Endothelial cell of umbilical vein (primary cell): ENCODE measurements around the gene SLC15A2. TPM values are rescaled to one million over a fixed set of nuclear protein-coding genes. Genes with fewer than 3 reads are reported as not detected.

Experiments used
- BruUV-seq: library from RNA; stranded (reverse); fragments of 400-500 nt; replicated peaks from 2 replicates; lab custom pipeline; 2021; lab: Mats Ljungman, UMichigan
- CTCF ChIA-PET: fragments of 300-600, 350-600 bp; sonication (Branson Sonifier 250); formaldehyde crosslinking; loops from one replicate; lab custom pipeline; 2021; ENCODE audit warnings: antibody characterized with exemption, inconsistent platforms; lab: Charles Lee
- POLR2A ChIA-PET: fragments of 300-600, 350-600 bp; sonication (Branson Sonifier 250); formaldehyde crosslinking; loops from one replicate; lab custom pipeline; 2021; ENCODE audit warnings: antibody characterized with exemption, inconsistent platforms; lab: Charles Lee
- DNase-seq: peaks from one replicate; pipeline ENCODE4 v3.0.0-alpha.2; 2011; ENCODE audit warnings: low read depth, low spot score
- FAIRE-seq: peaks from 2 replicates; lab custom pipeline; 2011; peaks lifted over from hg19 to GRCh38; lab: Jason Lieb, UNC
- H2AFZ ChIP-seq: 2 replicates; pipeline ENCODE4 v1.6.0; 2012; ENCODE audit warnings: low read depth, low read length, control low read depth, inconsistent platforms
- H3K27ac ChIP-seq: 2 replicates; pipeline ENCODE4 v1.5.1; 2011; ENCODE audit warnings: low read depth, mild to moderate bottlenecking, control low read depth, low read length, moderate library complexity; ENCODE audit not compliant: insufficient read depth
- H3K27me3 ChIP-seq, 2 experiments: 2 replicates each; pipeline versions ENCODE4 v1.6.0 to v1.6.1; 2011; ENCODE audit warnings: low read length in 2 of 2, mixed read lengths in 1 of 2; ENCODE audit not compliant: control insufficient read depth in 2 of 2, insufficient read depth in 2 of 2
- H3K36me3 ChIP-seq, 2 experiments: 2 replicates in 1 of 2; 3 replicates in 1 of 2; pipeline ENCODE4 v1.5.1; 2011; ENCODE audit warnings: low read length in 2 of 2, mild to moderate bottlenecking in 1 of 2, moderate library complexity in 1 of 2; ENCODE audit not compliant: control insufficient read depth in 2 of 2, insufficient read depth in 2 of 2; ENCODE audit errors: extremely low read depth in 1 of 2
- H3K4me1 ChIP-seq: 3 replicates; pipeline ENCODE4 v1.5.1; 2011; ENCODE audit warnings: mild to moderate bottlenecking, low read length; ENCODE audit not compliant: control insufficient read depth, insufficient read depth; ENCODE audit errors: extremely low read depth
- H3K4me2 ChIP-seq: 2 replicates; pipeline ENCODE4 v1.6.1; 2011; ENCODE audit warnings: low read length, control low read depth, mixed read lengths; ENCODE audit not compliant: insufficient read depth
- H3K4me3 ChIP-seq, 3 experiments: fragments of 200-600 bp in 1 of 3; sonication (generic), shearing (Covaris generic) in 1 of 3; replicated peaks in 1 of 3; 2 replicates each; pipeline ENCODE4 v1.5.1; 2011 to 2016; ENCODE audit warnings: control low read depth in 3 of 3, low read length in 3 of 3, mild to moderate bottlenecking in 2 of 3, inconsistent platforms in 1 of 3, low read depth in 1 of 3, moderate library complexity in 1 of 3; ENCODE audit not compliant: insufficient read depth in 1 of 3
- H3K79me2 ChIP-seq: 2 replicates; pipeline ENCODE4 v1.6.0; 2012; ENCODE audit warnings: low read length, inconsistent platforms; ENCODE audit not compliant: control insufficient read depth, insufficient read depth
- H3K9ac ChIP-seq: replicated peaks from 2 replicates; pipeline ENCODE3; 2011; ENCODE audit warnings: low read length, control low read depth; ENCODE audit not compliant: insufficient read depth; ENCODE audit errors: extremely low read depth
- H3K9me1 ChIP-seq: replicated peaks from 3 replicates; pipeline ENCODE4 v1.6.0; 2011; ENCODE audit warnings: mild to moderate bottlenecking, low read length; ENCODE audit not compliant: control insufficient read depth, insufficient read depth; ENCODE audit errors: extremely low read depth
- H3K9me3 ChIP-seq: replicated peaks from 2 replicates; pipeline ENCODE4 v1.5.1; 2012; ENCODE audit warnings: low read length, inconsistent platforms; ENCODE audit not compliant: control insufficient read depth, insufficient read depth
- H4K20me1 ChIP-seq: replicated peaks from 2 replicates; pipeline ENCODE3; 2011; ENCODE audit warnings: mild to moderate bottlenecking, low read length; ENCODE audit not compliant: control insufficient read depth, insufficient read depth; ENCODE audit errors: extremely low read depth
- EZH2 ChIP-seq: IDR thresholded peaks from 2 replicates; pipeline ENCODE4 v1.6.1; 2012; ENCODE audit warnings: borderline replicate concordance, low read depth, mild to moderate bottlenecking, moderate library complexity, low read length, inconsistent platforms; ENCODE audit not compliant: severe bottlenecking
- FOS ChIP-seq: IDR thresholded peaks from 2 replicates; pipeline ENCODE4 v1.6.1; 2011; ENCODE audit warnings: mild to moderate bottlenecking, low read length, moderate library complexity, borderline replicate concordance; ENCODE audit not compliant: insufficient read depth
- GATA2 ChIP-seq: IDR thresholded peaks from 2 replicates; pipeline ENCODE4 v1.7.0; 2011; ENCODE audit warnings: low read depth, mild to moderate bottlenecking, moderate library complexity, mixed read lengths, low read length; ENCODE audit not compliant: insufficient read length, insufficient read depth
- JUN ChIP-seq: IDR thresholded peaks from 2 replicates; pipeline ENCODE4 v1.6.1; 2011; ENCODE audit warnings: borderline replicate concordance, low read depth; ENCODE audit not compliant: insufficient read length, insufficient read depth
- MYC ChIP-seq: IDR thresholded peaks from one replicate; pipeline ENCODE4 v1.6.1; 2011; ENCODE audit warnings: mild to moderate bottlenecking, low read depth, low read length
- POLR2A ChIP-seq: IDR thresholded peaks from 2 replicates; pipeline ENCODE4 v1.6.1; 2012; ENCODE audit warnings: low read depth, mild to moderate bottlenecking, control low read depth, low read length
- POLR2AphosphoS5 ChIP-seq: IDR thresholded peaks from 2 replicates; pipeline ENCODE4 v1.6.1; 2012; ENCODE audit warnings: low read depth, mild to moderate bottlenecking, control low read depth, low read length, moderate library complexity; ENCODE audit not compliant: insufficient read depth
- dilution Hi-C: fragments of 300-500 bp; cut with MboI; formaldehyde crosslinking; loops from one replicate; pipeline ENCODE4 v1.15.0; 2019; ENCODE audit warnings: low sequenced_read_pairs; ENCODE audit not compliant: extremely low pct_ligation_motif_present
- intact Hi-C: fragments of 100-400 bp; cut with micrococcal nuclease; formaldehyde crosslinking; loops from one replicate; pipeline ENCODE4 v1.10.0; 2022
- polyA plus RNA-seq, 4 experiments: library from polyadenylated mRNA; depleted of rRNA in 3 of 4; stranded (reverse) in 3 of 4; unstranded in 1 of 4; fragments of >200 nt; gene quantifications; 2 replicates each; pipeline versions ENCODE4 v1.2.1 to v1.2.3, GENCODE V29; 2011 to 2012; ENCODE audit warnings: missing spikeins in 1 of 4
- total RNA-seq: library from RNA; stranded (reverse); gene quantifications from 2 replicates; pipeline ENCODE4 v1.2.3, GENCODE V29; 2021
- TF ChIP-seq, protein P1 (sequence below), 2 donors: IDR thresholded peaks; 1 replicate in 1 of 2; 2 replicates in 1 of 2; pipeline ENCODE4 v1.5.1; 2011; ENCODE audit warnings: low read length in 2 of 2, mild to moderate bottlenecking in 2 of 2, moderate library complexity in 2 of 2, control low read depth in 1 of 2, inconsistent platforms in 1 of 2, low read depth in 1 of 2; ENCODE audit not compliant: insufficient read depth in 1 of 2; ENCODE audit errors: extremely low read depth in 1 of 2
- TF ChIP-seq, protein P2 (sequence below): IDR thresholded peaks from 2 replicates; pipeline ENCODE4 v1.6.1; 2011; ENCODE audit not compliant: insufficient read depth, insufficient read length

Gene SLC15A2
- total and polyA plus RNA-seq, 2 donors (not counting 3 experiments of a cell fraction or from before 2014, with no cell fraction given), result 0.11 to 0.39 TPM

DNA sequence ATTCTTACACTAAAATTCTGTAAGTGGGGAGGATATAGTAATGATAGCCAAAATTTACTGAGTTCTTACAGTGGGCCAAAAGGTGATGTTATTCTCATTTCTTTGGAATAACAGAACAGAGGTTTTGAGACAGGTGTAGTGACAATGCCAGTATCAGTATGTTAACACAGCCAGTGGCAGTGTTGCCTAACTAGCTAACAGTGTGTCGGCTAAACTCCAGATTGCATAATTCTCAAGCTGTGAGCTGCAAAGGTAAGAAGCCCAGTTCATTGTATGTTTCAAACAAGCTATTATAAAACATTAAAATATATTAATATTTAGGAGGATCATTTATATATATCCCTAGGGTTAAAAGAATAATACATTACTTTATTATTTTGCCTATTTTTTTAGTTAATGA lies 920 bp downstream of the SLC15A2 start:
- Histone ChIP-seq H3K27ac (no peak overlapping the region), H2AFZ (no peak overlapping the region), H3K4me1 (no peaks in the 10 kb centered on the region), H3K79me2 (no peaks in the 10 kb centered on the region), H3K4me2 (no peak overlapping the region), H3K27me3 (no peaks in the 10 kb centered on the region), H4K20me1 (no peaks in the 10 kb centered on the region), H3K9me3 (no peaks in the 10 kb centered on the region), H3K36me3 (no peaks in the 10 kb centered on the region), H3K9me1 (no peaks in the 10 kb centered on the region), H3K9ac (no peak overlapping the region), H3K4me3 (no peak overlapping the region)
- FAIRE-seq, result no peak
- DNase-seq, result no peak
- intact Hi-C loops (no loop called here), dilution Hi-C loops (no loop called here)
- POLR2A ChIA-PET, result no interaction called here
- no peak for TF ChIP-seq POLR2A
- TF ChIP-seq, protein P1, sequence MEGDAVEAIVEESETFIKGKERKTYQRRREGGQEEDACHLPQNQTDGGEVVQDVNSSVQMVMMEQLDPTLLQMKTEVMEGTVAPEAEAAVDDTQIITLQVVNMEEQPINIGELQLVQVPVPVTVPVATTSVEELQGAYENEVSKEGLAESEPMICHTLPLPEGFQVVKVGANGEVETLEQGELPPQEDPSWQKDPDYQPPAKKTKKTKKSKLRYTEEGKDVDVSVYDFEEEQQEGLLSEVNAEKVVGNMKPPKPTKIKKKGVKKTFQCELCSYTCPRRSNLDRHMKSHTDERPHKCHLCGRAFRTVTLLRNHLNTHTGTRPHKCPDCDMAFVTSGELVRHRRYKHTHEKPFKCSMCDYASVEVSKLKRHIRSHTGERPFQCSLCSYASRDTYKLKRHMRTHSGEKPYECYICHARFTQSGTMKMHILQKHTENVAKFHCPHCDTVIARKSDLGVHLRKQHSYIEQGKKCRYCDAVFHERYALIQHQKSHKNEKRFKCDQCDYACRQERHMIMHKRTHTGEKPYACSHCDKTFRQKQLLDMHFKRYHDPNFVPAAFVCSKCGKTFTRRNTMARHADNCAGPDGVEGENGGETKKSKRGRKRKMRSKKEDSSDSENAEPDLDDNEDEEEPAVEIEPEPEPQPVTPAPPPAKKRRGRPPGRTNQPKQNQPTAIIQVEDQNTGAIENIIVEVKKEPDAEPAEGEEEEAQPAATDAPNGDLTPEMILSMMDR (IDR thresholded peaks at IDR 0.05; ENCODE audit: extremely low read depth in 1 of 2, insufficient read depth in 1 of 2, low read depth in 1 of 2, low read length in 2 of 2), result no peak
- no peak for TF ChIP-seq MYC
- no peak for TF ChIP-seq EZH2
- TF ChIP-seq, protein P2, sequence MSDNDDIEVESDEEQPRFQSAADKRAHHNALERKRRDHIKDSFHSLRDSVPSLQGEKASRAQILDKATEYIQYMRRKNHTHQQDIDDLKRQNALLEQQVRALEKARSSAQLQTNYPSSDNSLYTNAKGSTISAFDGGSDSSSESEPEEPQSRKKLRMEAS, result no peak
- TF ChIP-seq POLR2AphosphoS5, result no peak
- no peak for TF ChIP-seq GATA2
- TF ChIP-seq JUN, result no peak
- TF ChIP-seq FOS, result no peak
- CTCF ChIA-PET, result no interaction called here
- BruUV-seq, result no TSS peak
